GM12872 (cell line): Measurements from ENCODE around the gene RAP1B.

ENCODE experiments used
- CTCF ChIP-seq: IDR thresholded peaks from 3 replicates; pipeline ENCODE4 v1.5.1; 2011; ENCODE audit warnings: low read depth, mild to moderate bottlenecking, low read length, moderate library complexity; ENCODE audit not compliant: insufficient read depth

RAP1B gene

GRCh38 chr12:68619541-68619940, 8.8 kb downstream of the RAP1B start:
- no peak for TF ChIP-seq CTCF

- TF ChIP-seq CTCF: no peak
These were observed 10.1 kb downstream of the RAP1B start for GRCh38 chr12:68620519-68621471.

- no peak for TF ChIP-seq CTCF
These were observed 10.9 kb downstream of the RAP1B start for GRCh38 chr12:68621472-68622081.

- no peak for TF ChIP-seq CTCF
These were observed 11.6 kb downstream of the RAP1B start for GRCh38 chr12:68622250-68622649.

GRCh38 chr12:68623059-68623458, 12.4 kb downstream of the RAP1B start:
- TF ChIP-seq CTCF: no peak

GRCh38 chr12:68623984-68624383, 13.3 kb downstream of the RAP1B start:
- TF ChIP-seq CTCF: no peak

GRCh38 chr12:68624933-68625332, 14.2 kb downstream of the RAP1B start:
- no peak for TF ChIP-seq CTCF
